Vagina (tissue), 2 donors: ENCODE results near the gene BCAS4.
"Not testable (repeated sequence)": the region's sequence is repeated elsewhere in the genome, so short reads cannot be mapped to it uniquely, and the experiment has no call there.

Experiments used
- CTCF ChIP-seq, 3 experiments: fragments of 450-650 bp in 2 of 3; fragments of 200-600 bp in 1 of 3; sonication (generic) in 1 of 3; IDR thresholded peaks; one replicate each; pipeline ENCODE4 v1.5.1; 2017 to 2019; ENCODE audit warnings: antibody characterized with exemption in 3 of 3, mild to moderate bottlenecking in 2 of 3, moderate library complexity in 2 of 3
- POLR2A ChIP-seq, 2 donors: fragments of 450-650 bp; IDR thresholded peaks; one replicate each; pipeline ENCODE4 v1.6.1; 2017; ENCODE audit warnings: antibody characterized with exemption in 2 of 2, mild to moderate bottlenecking in 2 of 2, moderate library complexity in 2 of 2
- POLR2AphosphoS5 ChIP-seq, 2 donors: sonication (generic); formaldehyde crosslinking; IDR thresholded peaks; one replicate each; pipeline ENCODE4 v1.9.0; 2017; ENCODE audit warnings: antibody characterized with exemption in 2 of 2, mild to moderate bottlenecking in 2 of 2, low read depth in 1 of 2; ENCODE audit not compliant: insufficient read depth in 1 of 2

- not testable (repeated sequence) for TF ChIP-seq CTCF (IDR thresholded peaks at IDR 0.05); POLR2AphosphoS5 (IDR thresholded peaks at IDR 0.05; ENCODE audit: insufficient read depth in 1 of 2, low read depth in 1 of 2); POLR2A (IDR thresholded peaks at IDR 0.05)
Measured at GRCh38 chr20:50766955-50767809, 27.7 kb upstream of the BCAS4 start.
